ENCODE results near the gene NCDN.

NCDN gene

GRCh38 chr1:35536556-35537162 is 20.9 kb upstream of the NCDN start:
- TF ChIP-seq CTCF (IDR thresholded peaks at IDR 0.05; ENCODE audit: low read depth, low read length): no peak
- H3K4me3 ChIP-seq (ENCODE audit: low read depth, low read length): no peak overlapping the region

GRCh38 chr1:35537806-35538205 is 19.8 kb upstream of the NCDN start:
- no peak for TF ChIP-seq CTCF (IDR thresholded peaks at IDR 0.05; ENCODE audit: low read depth, low read length)
- no peak overlapping the region for H3K4me3 ChIP-seq (ENCODE audit: low read depth, low read length)

- no peak overlapping the region for H3K4me3 ChIP-seq (ENCODE audit: low read depth, low read length)
- TF ChIP-seq CTCF (IDR thresholded peaks at IDR 0.05; ENCODE audit: low read depth, low read length): no peak
Observed at GRCh38 chr1:35539073-35539823, 18.4 kb upstream of the NCDN start.

- H3K4me3 ChIP-seq (ENCODE audit: low read depth, low read length): no peak overlapping the region
- no peak for TF ChIP-seq CTCF (IDR thresholded peaks at IDR 0.05; ENCODE audit: low read depth, low read length)
Observed at GRCh38 chr1:35539824-35540261, 17.8 kb upstream of the NCDN start.

- TF ChIP-seq CTCF (IDR thresholded peaks at IDR 0.05; ENCODE audit: low read depth, low read length): peak; percentile 16; the same call in 1 of the 2 replicates
- no peak overlapping the region for H3K4me3 ChIP-seq (ENCODE audit: low read depth, low read length)
Observed at GRCh38 chr1:35544976-35545375, 12.6 kb upstream of the NCDN start.

GRCh38 chr1:35546614-35547013 is 11.0 kb upstream of the NCDN start:
- TF ChIP-seq CTCF (IDR thresholded peaks at IDR 0.05; ENCODE audit: low read depth, low read length): no peak
- H3K4me3 ChIP-seq (ENCODE audit: low read depth, low read length): no peak overlapping the region

- TF ChIP-seq CTCF (IDR thresholded peaks at IDR 0.05; ENCODE audit: low read depth, low read length): no peak
- H3K4me3 ChIP-seq (ENCODE audit: low read depth, low read length): no peak overlapping the region
Observed at GRCh38 chr1:35553851-35554250, 3.7 kb upstream of the NCDN start.
